ENCODE data around the gene SCNM1. TPM values are rescaled to one million over a fixed set of nuclear protein-coding genes. Genes with fewer than 3 reads are reported as not detected.

The SCNM1 gene
- total and polyA plus RNA-seq, 7 experiments from 2014 or later = 37.1 to 73.1 (median 63.1) TPM

GRCh38 chr1:151132335-151133017 is 33.5 kb upstream of the SCNM1 start:
- ChIA-PET CTCF (interaction anchor here (0.5 to 1.0 kb wide), 3 partner anchors 20 to 33 kb away, joined by 3 read pairs; no protein-coding TSS in a partner anchor), POLR2A (interaction anchor here (0.6 to 1.8 kb wide), 3 partner anchors 11 to 31 kb away, joined by 3 to 6 read pairs (median 3); no protein-coding TSS in a partner anchor)
- intact Hi-C loops (cut with micrococcal nuclease) = no loop called here

GRCh38 chr1:151133018-151133806 is 32.7 kb upstream of the SCNM1 start:
- Mint-ChIP-seq H3K4me1 (peaks cover 8 to 15% (median 11%) of the 10 kb centered on the region in 7 donors), H3K36me3 (peaks cover 0 to 8% (median 5%) of the 10 kb centered on the region in 5 donors), H3K27ac (no peak overlapping the region), H3K27me3 (peaks cover 0 to 12% (median 0%) of the 10 kb centered on the region in 5 donors), H3K4me3 (peak overlapping the region in 4 of 10 donors; percentile 48 to 75 (median 68)), H3K9me3 (peaks cover 0 to 3% (median 0%) of the 10 kb centered on the region in 11 donors)
- Histone ChIP-seq H3K27ac (ENCODE audit: low read depth, low read length) (no peak overlapping the region), H3K36me3 (ENCODE audit: control insufficient read depth in 2 of 3, insufficient read depth in 3 of 3, low read length in 3 of 3) (no peaks in the 10 kb centered on the region), H3K4me3 (ENCODE audit: low read length) (no peak overlapping the region), H3K4me1 (ENCODE audit: control insufficient read depth in 2 of 2, insufficient read depth in 2 of 2, low read length in 2 of 2) (peaks cover 0 to 4% of the 10 kb centered on the region in 2 donors), H3K9me3 (ENCODE audit: control insufficient read depth in 2 of 3, low read length in 3 of 3) (no peaks in the 10 kb centered on the region), H3K27me3 (ENCODE audit: control insufficient read depth in 2 of 2, insufficient read depth in 2 of 2, low read length in 2 of 2) (no peaks in the 10 kb centered on the region)
- intact Hi-C loops (cut with micrococcal nuclease) = no loop called here
- ChIA-PET POLR2A (interaction anchor here (1.1 kb wide), 1 partner anchor 11 kb away, joined by 3 read pairs; no protein-coding TSS in a partner anchor), CTCF (interaction anchor here (0.5 to 1.2 kb wide), 4 partner anchors 19 to 295 kb away, joined by 3 read pairs; no protein-coding TSS in a partner anchor)
- ATAC-seq (no peak), DNase-seq (no peak)

More at GRCh38 chr1:151132335-151133017, 33.5 kb upstream of the SCNM1 start:
- Histone ChIP-seq H3K9me3 (ENCODE audit: control insufficient read depth in 2 of 3, low read length in 3 of 3) (no peaks in the 10 kb centered on the region), H3K4me1 (ENCODE audit: control insufficient read depth in 2 of 2, insufficient read depth in 2 of 2, low read length in 2 of 2) (peaks cover 0 to 4% of the 10 kb centered on the region in 2 donors), H3K4me3 (ENCODE audit: low read length) (no peak overlapping the region), H3K36me3 (ENCODE audit: control insufficient read depth in 2 of 3, insufficient read depth in 3 of 3, low read length in 3 of 3) (no peaks in the 10 kb centered on the region), H3K27me3 (ENCODE audit: control insufficient read depth in 2 of 2, insufficient read depth in 2 of 2, low read length in 2 of 2) (no peaks in the 10 kb centered on the region), H3K27ac (ENCODE audit: low read depth, low read length) (no peak overlapping the region)
- Mint-ChIP-seq H3K4me1 (peaks cover 8 to 15% (median 11%) of the 10 kb centered on the region in 7 donors), H3K9me3 (peaks cover 0 to 3% (median 0%) of the 10 kb centered on the region in 11 donors), H3K4me3 (peak overlapping the region in 3 of 10 donors; percentile 34 to 88 (median 81)), H3K27ac (no peak overlapping the region), H3K36me3 (peaks cover 0 to 8% (median 5%) of the 10 kb centered on the region in 5 donors), H3K27me3 (peaks cover 0 to 12% (median 0%) of the 10 kb centered on the region in 5 donors)
- no peak for ATAC-seq
- DNase-seq = no peak

GRCh38 chr1:151134396-151134795 is 31.5 kb upstream of the SCNM1 start:
- CTCF ChIA-PET = interaction anchor here (0.5 to 1.2 kb wide), 3 partner anchors 83 to 163 kb away, joined by 3 to 4 read pairs (median 3); no protein-coding TSS in a partner anchor
- Histone ChIP-seq H3K27me3 (ENCODE audit: control insufficient read depth in 2 of 2, insufficient read depth in 2 of 2, low read length in 2 of 2) (no peaks in the 10 kb centered on the region), H3K27ac (ENCODE audit: low read depth, low read length) (no peak overlapping the region), H3K9me3 (ENCODE audit: control insufficient read depth in 2 of 3, low read length in 3 of 3) (no peaks in the 10 kb centered on the region), H3K36me3 (ENCODE audit: control insufficient read depth in 2 of 3, insufficient read depth in 3 of 3, low read length in 3 of 3) (no peaks in the 10 kb centered on the region), H3K4me1 (ENCODE audit: control insufficient read depth in 2 of 2, insufficient read depth in 2 of 2, low read length in 2 of 2) (peaks cover 0 to 4% of the 10 kb centered on the region in 2 donors), H3K4me3 (ENCODE audit: low read length) (no peak overlapping the region)
- no peak for ATAC-seq
- intact Hi-C loops (cut with micrococcal nuclease) = no loop called here
- peaks cover 0 to 8% (median 5%) of the 10 kb centered on the region in 5 donors for H3K36me3 Mint-ChIP-seq
- no peak for DNase-seq
- peaks cover 8 to 15% (median 11%) of the 10 kb centered on the region in 7 donors for H3K4me1 Mint-ChIP-seq
- H3K27ac Mint-ChIP-seq = peak overlapping the region in 2 of 9 donors; percentile 60 to 65
- peaks cover 0 to 3% (median 0%) of the 10 kb centered on the region in 11 donors for H3K9me3 Mint-ChIP-seq
- H3K4me3 Mint-ChIP-seq = peak overlapping the region in 3 of 10 donors; percentile 4 to 28 (median 17)
- peaks cover 0 to 12% (median 0%) of the 10 kb centered on the region in 5 donors for H3K27me3 Mint-ChIP-seq
- POLR2A ChIA-PET = interaction anchor here (0.6 to 1.0 kb wide), 3 partner anchors 8 to 451 kb away, joined by 3 to 6 read pairs (median 3); partner anchors contain the start of gene SEMA6C

GRCh38 chr1:151134991-151135390 is 31.0 kb upstream of the SCNM1 start:
- Mint-ChIP-seq H3K27ac (peak overlapping the region in 3 of 9 donors; percentile 48 to 65 (median 62)), H3K4me1 (peaks cover 8 to 15% (median 11%) of the 10 kb centered on the region in 7 donors), H3K27me3 (peaks cover 0 to 12% (median 0%) of the 10 kb centered on the region in 5 donors), H3K4me3 (no peak overlapping the region), H3K36me3 (peaks cover 0 to 8% (median 5%) of the 10 kb centered on the region in 5 donors), H3K9me3 (peaks cover 0 to 3% (median 0%) of the 10 kb centered on the region in 11 donors)
- intact Hi-C loops (cut with micrococcal nuclease) = no loop called here
- no peaks in the 10 kb centered on the region for H3K9me3 ChIP-seq (ENCODE audit: control insufficient read depth in 2 of 3, low read length in 3 of 3)
- ChIA-PET POLR2A (interaction anchor here (0.6 to 1.0 kb wide), 4 partner anchors 9 to 451 kb away, joined by 3 to 6 read pairs (median 3); partner anchors contain the start of gene SEMA6C), CTCF (interaction anchor here (0.5 to 0.7 kb wide), 2 partner anchors 131 to 162 kb away, joined by 3 to 4 read pairs; no protein-coding TSS in a partner anchor)
- H3K36me3 ChIP-seq (ENCODE audit: control insufficient read depth in 2 of 3, insufficient read depth in 3 of 3, low read length in 3 of 3) = no peaks in the 10 kb centered on the region
- no peaks in the 10 kb centered on the region for H3K27me3 ChIP-seq (ENCODE audit: control insufficient read depth in 2 of 2, insufficient read depth in 2 of 2, low read length in 2 of 2)
- ATAC-seq (no peak), DNase-seq (no peak)
- H3K4me1 ChIP-seq (ENCODE audit: control insufficient read depth in 2 of 2, insufficient read depth in 2 of 2, low read length in 2 of 2) = peaks cover 0 to 4% of the 10 kb centered on the region in 2 donors
- no peak overlapping the region for H3K27ac ChIP-seq (ENCODE audit: low read depth, low read length)
- H3K4me3 ChIP-seq (ENCODE audit: low read length) = no peak overlapping the region

- DNase-seq (no peak), ATAC-seq (no peak)
- Histone ChIP-seq H3K4me3 (ENCODE audit: low read length) (no peak overlapping the region), H3K27me3 (ENCODE audit: control insufficient read depth in 2 of 2, insufficient read depth in 2 of 2, low read length in 2 of 2) (no peaks in the 10 kb centered on the region), H3K4me1 (ENCODE audit: control insufficient read depth in 2 of 2, insufficient read depth in 2 of 2, low read length in 2 of 2) (peaks cover 0 to 4% of the 10 kb centered on the region in 2 donors), H3K36me3 (ENCODE audit: control insufficient read depth in 2 of 3, insufficient read depth in 3 of 3, low read length in 3 of 3) (no peaks in the 10 kb centered on the region), H3K27ac (ENCODE audit: low read depth, low read length) (no peak overlapping the region), H3K9me3 (ENCODE audit: control insufficient read depth in 2 of 3, low read length in 3 of 3) (no peaks in the 10 kb centered on the region)
- Mint-ChIP-seq H3K36me3 (peaks cover 0 to 8% (median 5%) of the 10 kb centered on the region in 5 donors), H3K9me3 (peaks cover 0 to 3% (median 0%) of the 10 kb centered on the region in 11 donors), H3K27me3 (peaks cover 0 to 7% (median 0%) of the 10 kb centered on the region in 5 donors), H3K4me1 (peaks cover 8 to 11% (median 9%) of the 10 kb centered on the region in 7 donors), H3K27ac (no peak overlapping the region), H3K4me3 (no peak overlapping the region)
- intact Hi-C loops (cut with micrococcal nuclease) = no loop called here
- POLR2A ChIA-PET = interaction anchor here (0.7 to 1.2 kb wide), 2 partner anchors 21 to 24 kb away, joined by 3 read pairs; partner anchors contain the start of gene TNFAIP8L2
- CTCF ChIA-PET = interaction anchor here (0.8 kb wide), 1 partner anchor 855 kb away, joined by 4 read pairs; no protein-coding TSS in a partner anchor
Measured at GRCh38 chr1:151135433-151136385, 30.2 kb upstream of the SCNM1 start.

All from naive thymus-derived CD4-positive, alpha-beta T cell (primary cell).